Spleen (tissue), 7 donors: Measurements from ENCODE around the gene CA10.

Source experiments
- CTCF ChIP-seq, 11 experiments: fragments of 200-600 bp in 7 of 11; fragments of 450-650 bp in 4 of 11; sonication (generic) in 4 of 11; IDR thresholded peaks in 8 of 11; conservative IDR thresholded peaks in 3 of 11; 1 replicate in 7 of 11; 2 replicates in 4 of 11; pipeline versions ENCODE4 v1.4.0 to v1.8.0; 2016 to 2021; ENCODE audit warnings: antibody characterized with exemption in 11 of 11, inconsistent platforms in 4 of 11, mild to moderate bottlenecking in 1 of 11
- POLR2A ChIP-seq, 3 donors: fragments of 450-650 bp; IDR thresholded peaks; one replicate each; pipeline ENCODE4 v1.5.1; 2017; ENCODE audit warnings: antibody characterized with exemption in 3 of 3, mild to moderate bottlenecking in 1 of 3
- POLR2AphosphoS5 ChIP-seq, 3 donors: sonication (generic); formaldehyde crosslinking; IDR thresholded peaks; one replicate each; pipeline ENCODE4 v1.5.1; 2017; ENCODE audit warnings: antibody characterized with exemption in 3 of 3
- donor health status: DM: no; HTN: no; CAD: no; lungs with moderate emphysema.
- donor health status: DM: no; HTN: no; CAD: no.
- donor health status: DM: no; HTN: no; CAD: no.

DNA sequence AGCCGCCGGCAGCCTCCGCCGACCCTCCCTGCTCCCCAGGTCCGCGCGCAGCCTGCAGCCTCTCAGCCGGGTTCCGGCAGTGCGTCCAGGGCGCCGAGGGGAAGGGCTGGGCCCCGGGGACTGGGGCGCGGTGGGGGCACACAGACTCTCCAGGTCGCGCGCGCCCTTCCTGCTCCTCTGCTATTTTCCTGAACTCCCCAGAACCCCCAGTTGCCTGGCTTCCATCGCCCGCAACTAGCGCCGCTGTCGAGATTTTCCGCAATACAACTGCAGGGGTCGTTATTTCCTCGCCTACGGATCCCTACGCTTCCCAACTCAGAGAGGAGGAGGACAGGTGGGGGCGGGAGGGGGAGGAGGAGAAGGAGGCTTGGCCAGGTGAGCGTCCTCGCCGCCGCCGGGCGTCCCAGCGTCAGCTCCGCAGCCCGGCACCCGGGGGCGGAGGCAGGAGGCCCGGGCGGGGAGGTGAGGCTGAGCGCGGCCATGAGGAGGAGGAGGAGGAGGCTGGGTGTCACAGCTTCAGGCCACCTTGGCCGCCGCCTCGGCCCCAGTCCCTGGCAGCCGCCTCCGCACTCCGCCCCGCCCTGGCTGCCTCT lies at the start of gene CA10:
- TF ChIP-seq CTCF (IDR thresholded peaks at IDR 0.05 in 8 of 11, conservative IDR thresholded peaks at IDR 0.05 in 3 of 11) (no peak), POLR2A (IDR thresholded peaks at IDR 0.05) (no peak), POLR2AphosphoS5 (IDR thresholded peaks at IDR 0.05) (no peak)
